ENCODE measurements around the gene TEP1. TPM values are rescaled to one million over a fixed set of nuclear protein-coding genes. Genes with fewer than 3 reads are reported as not detected.
A peak's percentile ranks its signal among the peaks of the same experiment; 100 is the strongest.

The TEP1 gene
- total and polyA plus RNA-seq, 2 of the 13 experiments (the other 11 are each of a cell fraction or from before 2014, with no cell fraction given) = 11.0 to 12.8 TPM

DNA sequence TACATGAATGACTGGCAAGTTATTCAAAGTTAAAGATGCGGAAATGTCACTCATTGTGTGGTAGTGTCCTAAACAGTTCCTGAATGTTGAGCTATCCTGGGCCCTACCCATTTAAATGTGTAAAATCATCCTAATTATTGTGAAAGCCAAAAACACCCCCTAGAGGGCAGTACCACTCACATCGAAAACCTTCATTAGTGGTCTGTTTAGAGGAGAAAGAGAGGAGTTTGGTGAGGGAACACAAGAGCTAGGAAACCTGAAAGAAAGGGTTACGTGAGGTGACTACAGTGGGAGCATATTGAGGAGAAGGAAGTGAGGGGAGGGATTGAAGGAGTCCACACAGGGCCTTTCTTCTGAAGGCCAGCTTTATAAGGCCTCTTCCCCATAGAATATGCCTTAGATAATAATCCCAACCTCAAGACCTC, 2.5 kb upstream of the TEP1 start (continued):
- TF ChIP-seq ZKSCAN8 (CRISPR knock-in tag; IDR thresholded peaks at IDR 0.05; ENCODE audit: borderline replicate concordance) = no peak
- no peak for TF ChIP-seq ZNF274 (CRISPR knock-in tag; IDR thresholded peaks at IDR 0.05)
- TF ChIP-seq FOXC1 (CRISPR knock-in tag; IDR thresholded peaks at IDR 0.05; ENCODE audit: borderline replicate concordance) = no peak
- no peak for TF ChIP-seq ZNF333 (CRISPR knock-in tag; IDR thresholded peaks at IDR 0.05; ENCODE audit: borderline replicate concordance)
- no peak for TF ChIP-seq RARG (CRISPR knock-in tag; IDR thresholded peaks at IDR 0.05; ENCODE audit: low read depth)
- no peak for TF ChIP-seq NBN (conservative IDR thresholded peaks at IDR 0.05)
- no peak for TF ChIP-seq ZNF343 (CRISPR knock-in tag; IDR thresholded peaks at IDR 0.05)
- peak; percentile 55 for TF ChIP-seq CEBPG (CRISPR knock-in tag; IDR thresholded peaks at IDR 0.05)
- no peak for TF ChIP-seq ZNF256 (CRISPR knock-in tag; conservative IDR thresholded peaks at IDR 0.05)
- peak; percentile 70; the same call in 1 of the 2 replicates for TF ChIP-seq ARID3A (IDR thresholded peaks at IDR 0.05; ENCODE audit: low read depth, low read length)
- TF ChIP-seq RNF219 (CRISPR knock-in tag; IDR thresholded peaks at IDR 0.05) = no peak
- no peak for TF ChIP-seq ZFP41 (CRISPR knock-in tag; IDR thresholded peaks at IDR 0.05; ENCODE audit: borderline replicate concordance)
- TF ChIP-seq TRIM24 (CRISPR knock-in tag; IDR thresholded peaks at IDR 0.05) = no peak
- no peak for TF ChIP-seq ZNF687 (CRISPR knock-in tag; IDR thresholded peaks at IDR 0.05)
- TF ChIP-seq GPBP1L1 (CRISPR knock-in tag; IDR thresholded peaks at IDR 0.05) = no peak
- no peak for TF ChIP-seq ZMYM4 (CRISPR knock-in tag; IDR thresholded peaks at IDR 0.05)
- TF ChIP-seq CENPBD1 (CRISPR knock-in tag; IDR thresholded peaks at IDR 0.05; ENCODE audit: borderline replicate concordance, low read depth) = no peak
- peak; percentile 52; the same call in 1 of the 2 replicates for TF ChIP-seq GATAD2A (CRISPR knock-in tag; IDR thresholded peaks at IDR 0.05)
- no peak for TF ChIP-seq KDM1A (CRISPR knock-in tag; IDR thresholded peaks at IDR 0.05)
- TF ChIP-seq ZNF362 (CRISPR knock-in tag; IDR thresholded peaks at IDR 0.05; ENCODE audit: borderline replicate concordance) = no peak
- TF ChIP-seq CCDC6 (CRISPR knock-in tag; IDR thresholded peaks at IDR 0.05) = no peak
